HG03571 (cell line): ENCODE data around the gene WFIKKN1.

ENCODE experiments used
- ATAC-seq: cut with Tn5 transposase; IDR thresholded peaks from one replicate; pipeline ENCODE4 v1.9.1; 2021; ENCODE audit not compliant: unreplicated experiment

WFIKKN1 gene

GRCh38 chr16:622920-623280 is 7.9 kb upstream of the WFIKKN1 start:
- no peak for ATAC-seq

GRCh38 chr16:624526-625070 is 6.2 kb upstream of the WFIKKN1 start:
- no peak for ATAC-seq

GRCh38 chr16:625117-625976 is 5.4 kb upstream of the WFIKKN1 start:
- ATAC-seq = no peak

- no peak for ATAC-seq
Measured at GRCh38 chr16:625977-626765, 4.6 kb upstream of the WFIKKN1 start.

GRCh38 chr16:626787-627453 is 3.9 kb upstream of the WFIKKN1 start:
- no peak for ATAC-seq

DNA sequence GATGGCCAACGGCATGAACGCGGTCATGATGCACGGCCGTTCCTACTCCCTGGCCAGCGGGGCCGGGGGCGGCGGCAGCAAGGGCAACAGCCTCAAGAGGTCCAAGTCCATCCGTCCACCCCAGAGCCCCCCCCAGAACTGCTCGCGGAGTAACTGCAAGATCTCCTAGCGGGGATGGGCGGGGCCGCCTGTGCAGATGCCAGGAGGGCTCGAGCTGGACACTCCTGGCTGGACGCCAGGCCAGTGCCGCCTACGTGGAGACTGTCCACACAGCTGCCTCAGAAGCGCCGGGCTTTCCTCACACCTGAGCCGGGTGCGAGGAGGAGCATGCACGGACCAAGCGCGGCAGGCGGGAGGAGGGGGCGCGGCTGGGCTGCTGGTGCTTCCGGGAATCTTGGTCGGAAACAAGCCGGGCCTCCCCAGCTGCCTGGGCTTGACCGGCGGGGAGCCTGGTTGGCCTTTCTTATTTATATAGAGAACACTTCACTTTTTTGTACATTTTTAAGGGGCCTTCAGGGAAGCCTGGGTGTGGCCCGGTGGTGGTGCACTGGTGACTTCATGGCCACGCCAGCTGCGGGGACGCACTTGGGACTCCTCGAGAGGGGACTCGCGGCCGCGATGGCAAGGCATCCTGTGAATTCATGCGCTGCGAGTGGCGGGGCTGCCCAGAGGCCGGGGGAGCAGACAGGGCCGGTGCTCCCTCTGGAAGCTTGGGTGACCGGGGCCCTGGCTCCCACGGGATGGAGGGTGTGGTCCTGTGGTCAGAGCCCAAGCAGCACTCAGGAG is 3.1 kb upstream of the WFIKKN1 start:
- ATAC-seq = no peak

DNA sequence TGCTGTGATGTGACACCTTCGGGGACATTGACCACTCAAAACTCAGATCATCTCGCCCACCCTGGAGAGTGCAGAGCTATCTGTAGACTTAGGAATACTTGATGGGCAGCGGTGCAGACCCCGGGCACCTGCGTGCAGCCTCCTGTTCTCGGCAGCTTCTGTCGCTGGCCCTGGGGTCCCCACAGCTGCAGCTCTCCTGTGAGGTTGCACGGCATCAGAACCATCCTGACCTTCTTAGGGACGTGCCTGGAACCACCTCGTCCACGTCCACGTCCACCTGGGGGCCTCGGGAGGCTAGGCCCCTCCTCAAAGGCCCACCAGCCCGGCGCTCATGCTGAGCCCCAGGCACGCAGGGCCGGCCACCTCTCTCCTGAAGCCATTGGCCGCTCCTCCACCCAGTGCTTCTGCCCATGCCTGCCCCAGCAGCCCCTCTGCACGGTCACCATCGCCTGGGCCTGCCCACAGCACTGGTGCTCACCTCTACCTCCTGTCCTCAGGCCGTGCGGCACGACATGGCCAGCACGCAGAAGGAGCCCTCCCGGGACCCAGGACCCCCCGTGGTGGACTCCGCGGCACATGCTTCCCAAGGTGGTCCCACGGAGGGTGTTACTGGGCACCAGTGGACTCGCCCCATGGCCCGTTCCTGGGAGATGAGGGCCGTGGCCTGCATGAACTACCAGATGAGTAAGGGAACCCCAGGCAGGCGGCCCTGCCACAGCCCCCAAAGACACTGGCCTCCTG is 2.3 kb upstream of the WFIKKN1 start:
- no peak for ATAC-seq

DNA sequence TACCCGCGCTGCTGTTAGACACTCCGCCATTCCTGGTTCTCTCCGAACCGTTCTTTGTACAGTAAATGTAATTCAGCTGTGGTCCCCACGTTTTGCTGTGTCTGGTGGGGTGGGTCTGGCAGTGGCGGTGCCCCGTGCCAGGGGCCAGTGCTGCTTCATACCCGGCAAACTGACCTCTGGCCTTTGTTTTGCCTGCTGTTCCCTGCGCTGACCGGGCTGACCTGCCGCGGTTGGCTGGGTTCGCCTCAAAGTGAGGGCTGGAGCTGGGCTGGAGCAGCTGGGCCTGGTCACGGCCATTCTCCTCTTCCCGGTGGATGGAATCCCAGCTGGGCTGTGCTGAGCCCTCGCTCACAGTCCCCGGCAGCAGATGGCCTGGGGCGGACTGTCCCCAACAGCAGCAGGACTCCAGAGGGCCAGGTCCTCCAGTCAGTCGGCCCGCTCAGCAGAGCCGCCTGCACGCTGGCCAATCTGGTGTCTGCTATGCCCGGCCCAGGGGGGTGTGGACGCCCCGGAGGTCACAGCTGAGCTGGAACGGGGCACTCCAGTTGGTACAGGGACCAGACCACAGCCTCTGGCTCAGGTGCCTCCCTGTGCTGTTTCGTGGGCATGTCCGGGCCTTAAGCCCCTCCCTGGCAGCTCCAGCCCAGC is 1.5 kb upstream of the WFIKKN1 start:
- ATAC-seq = no peak

DNA sequence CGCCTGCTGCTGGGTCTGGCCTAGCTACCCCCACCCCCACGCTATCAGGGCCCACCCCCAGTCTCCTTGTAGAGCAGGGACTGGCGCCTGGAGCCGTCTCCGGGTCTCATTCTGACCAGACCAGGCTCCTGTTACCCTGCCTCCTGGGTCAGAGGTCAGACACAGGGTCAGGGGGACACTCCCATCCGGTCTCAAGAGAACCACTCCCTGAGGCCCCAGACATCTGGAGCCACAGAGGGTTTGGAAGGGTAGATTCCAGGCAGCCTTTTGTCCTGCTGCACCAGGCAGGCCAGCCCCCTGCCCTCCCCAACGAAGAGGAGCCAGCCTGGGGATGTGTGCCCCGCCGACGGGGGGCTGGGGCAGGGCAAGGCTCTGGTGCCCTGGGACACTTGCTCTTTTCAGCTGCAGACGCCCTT is 944 bp upstream of the WFIKKN1 start:
- ATAC-seq = no peak

DNA sequence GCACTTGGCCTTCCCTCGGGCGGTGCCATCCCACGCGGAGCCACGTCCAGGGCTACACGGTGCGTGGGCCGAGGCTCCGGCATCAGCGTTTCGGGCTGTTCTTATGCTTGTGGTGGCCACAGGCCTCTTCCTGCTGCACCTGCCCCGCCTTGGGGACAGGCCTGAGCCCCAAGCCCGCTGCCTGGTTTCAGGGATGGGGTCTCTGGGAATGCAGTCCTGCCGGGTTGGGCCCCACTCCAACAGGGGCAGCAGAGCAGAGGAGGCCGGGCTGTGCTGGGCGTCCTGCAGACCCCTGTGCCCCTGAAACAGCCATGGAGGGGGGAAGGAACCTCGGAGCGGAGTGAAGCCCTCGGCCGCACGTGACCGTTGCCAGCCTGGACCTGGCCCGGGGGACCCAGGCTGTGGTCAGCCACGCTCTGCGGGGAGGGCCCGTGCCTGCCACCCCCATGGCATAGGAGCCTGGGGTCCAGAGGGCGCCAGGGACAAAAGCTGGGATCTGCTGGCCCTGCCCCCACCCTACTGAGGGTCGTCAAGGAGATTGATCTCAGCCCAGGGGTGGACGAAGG is 453 bp upstream of the WFIKKN1 start:
- no peak for ATAC-seq

DNA sequence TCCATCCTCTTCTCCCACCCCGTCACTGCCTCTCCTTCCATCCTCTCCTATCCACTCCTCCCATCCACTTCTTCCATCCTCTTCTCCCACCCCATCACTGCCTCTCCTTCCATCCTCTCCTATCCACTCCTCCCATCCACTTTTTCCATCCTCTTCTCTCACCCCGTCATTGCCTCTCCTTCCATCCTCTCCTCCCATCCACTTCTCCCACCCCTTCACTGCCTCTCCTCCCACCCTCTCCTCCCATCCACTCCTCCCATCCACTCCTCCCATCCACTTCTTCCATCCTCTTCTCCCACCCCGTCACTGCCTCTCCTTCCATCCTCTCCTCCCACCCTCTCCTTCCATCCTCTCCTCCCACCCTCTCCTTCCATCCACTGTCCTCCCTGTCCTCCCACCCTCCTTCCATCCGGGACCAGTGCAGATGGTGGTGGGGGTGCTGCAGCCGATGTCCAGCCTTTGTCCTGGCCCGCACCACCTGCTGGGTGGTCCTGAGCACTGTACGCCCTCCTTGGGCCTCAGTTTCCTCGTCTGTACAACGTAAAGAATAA is 1.1 kb downstream of the WFIKKN1 start:
- no peak for ATAC-seq

- no peak for ATAC-seq
Measured at GRCh38 chr16:632486-633335, 1.9 kb downstream of the WFIKKN1 start.

DNA sequence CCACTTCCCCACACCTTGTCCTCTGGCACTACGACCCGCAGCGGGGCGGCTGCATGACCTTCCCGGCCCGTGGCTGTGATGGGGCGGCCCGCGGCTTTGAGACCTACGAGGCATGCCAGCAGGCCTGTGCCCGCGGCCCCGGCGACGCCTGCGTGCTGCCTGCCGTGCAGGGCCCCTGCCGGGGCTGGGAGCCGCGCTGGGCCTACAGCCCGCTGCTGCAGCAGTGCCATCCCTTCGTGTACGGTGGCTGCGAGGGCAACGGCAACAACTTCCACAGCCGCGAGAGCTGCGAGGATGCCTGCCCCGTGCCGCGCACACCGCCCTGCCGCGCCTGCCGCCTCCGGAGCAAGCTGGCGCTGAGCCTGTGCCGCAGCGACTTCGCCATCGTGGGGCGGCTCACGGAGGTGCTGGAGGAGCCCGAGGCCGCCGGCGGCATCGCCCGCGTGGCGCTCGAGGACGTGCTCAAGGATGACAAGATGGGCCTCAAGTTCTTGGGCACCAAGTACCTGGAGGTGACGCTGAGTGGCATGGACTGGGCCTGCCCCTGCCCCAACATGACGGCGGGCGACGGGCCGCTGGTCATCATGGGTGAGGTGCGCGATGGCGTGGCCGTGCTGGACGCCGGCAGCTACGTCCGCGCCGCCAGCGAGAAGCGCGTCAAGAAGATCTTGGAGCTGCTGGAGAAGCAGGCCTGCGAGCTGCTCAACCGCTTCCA is 2.7 kb downstream of the WFIKKN1 start:
- no peak for ATAC-seq

DNA sequence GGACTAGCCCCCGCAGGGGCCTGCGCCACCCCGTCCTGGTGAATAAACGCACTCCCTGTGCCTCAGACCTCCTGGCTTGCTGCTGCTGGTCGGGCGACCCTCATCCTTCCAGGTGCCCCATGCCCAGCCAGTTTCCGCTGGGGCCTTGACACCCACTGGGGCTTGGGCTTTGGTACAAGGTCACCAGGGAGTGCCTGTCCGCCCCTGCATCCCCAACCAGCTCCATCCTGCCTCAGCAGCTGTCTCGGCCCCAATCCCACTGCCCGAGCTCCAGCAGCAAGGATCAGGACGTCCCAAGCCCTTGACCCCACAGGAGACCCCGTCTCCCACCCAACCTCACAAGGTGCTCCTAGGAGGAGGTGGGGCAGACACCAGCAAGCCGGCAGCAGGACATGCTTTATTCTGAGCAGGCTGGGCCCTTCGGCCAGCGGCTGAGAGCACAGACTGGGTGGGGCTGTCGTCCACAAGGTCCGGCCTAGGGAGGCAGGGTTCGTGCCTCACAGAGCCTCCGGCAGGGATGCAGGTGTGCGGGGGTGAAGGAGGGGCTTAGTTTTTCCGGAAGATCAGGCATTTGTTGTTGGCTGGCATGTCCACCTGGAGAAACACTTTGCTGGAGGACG is 3.4 kb downstream of the WFIKKN1 start:
- ATAC-seq = no peak

DNA sequence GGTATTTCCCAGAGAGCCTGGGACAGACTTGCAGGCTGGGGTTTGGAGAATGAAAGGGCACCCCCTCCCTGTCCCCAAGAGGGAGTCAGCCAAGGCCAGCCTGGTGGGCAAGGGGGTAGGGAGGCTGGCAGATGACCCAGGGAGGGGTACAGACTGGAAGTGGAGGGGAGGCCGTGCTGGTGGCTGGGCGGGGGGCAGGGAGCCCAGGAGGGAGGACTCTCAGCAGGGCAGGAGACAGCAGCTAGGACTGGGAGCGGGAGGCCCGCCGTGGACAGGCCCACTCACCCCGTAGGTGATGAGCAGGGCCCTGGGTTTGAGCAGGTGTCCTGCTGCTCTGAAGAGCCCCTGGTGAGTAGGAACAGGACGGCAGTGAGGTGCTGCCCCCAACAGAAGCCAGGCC is 4.2 kb downstream of the WFIKKN1 start:
- ATAC-seq = no peak

- ATAC-seq = no peak
Measured at GRCh38 chr16:635573-636205, 4.9 kb downstream of the WFIKKN1 start.
